GM18519 (cell line): ENCODE results near the gene HS6ST1.
A peak's percentile ranks its signal among the peaks of the same experiment; 100 is the strongest.

Experiments
- ATAC-seq: cut with Tn5 transposase; IDR thresholded peaks from one replicate; pipeline ENCODE4 v1.9.1; 2021; ENCODE audit warnings: mild to moderate bottlenecking, moderate library complexity; ENCODE audit not compliant: unreplicated experiment, low FRiP score

The HS6ST1 gene

GRCh38 chr2:128311755-128312341, 6.8 kb downstream of the HS6ST1 start:
- ATAC-seq, result no peak

GRCh38 chr2:128311216-128311754, 7.4 kb downstream of the HS6ST1 start:
- no peak for ATAC-seq

GRCh38 chr2:128310761-128311160, 7.9 kb downstream of the HS6ST1 start:
- ATAC-seq, result no peak

- no peak for ATAC-seq
Measured at GRCh38 chr2:128310094-128310716, 8.5 kb downstream of the HS6ST1 start.

GRCh38 chr2:128309280-128310093, 9.2 kb downstream of the HS6ST1 start:
- ATAC-seq, result no peak

GRCh38 chr2:128308889-128309279, 9.8 kb downstream of the HS6ST1 start:
- no peak for ATAC-seq

- ATAC-seq, result no peak
Measured at GRCh38 chr2:128308284-128308731, 10.4 kb downstream of the HS6ST1 start.

- ATAC-seq, result no peak
Measured at GRCh38 chr2:128307595-128307994, 11.1 kb downstream of the HS6ST1 start.

GRCh38 chr2:128306931-128307460, 11.7 kb downstream of the HS6ST1 start:
- no peak for ATAC-seq

- ATAC-seq, result no peak
Measured at GRCh38 chr2:128306081-128306930, 12.4 kb downstream of the HS6ST1 start.

GRCh38 chr2:128305555-128306080, 13.1 kb downstream of the HS6ST1 start:
- ATAC-seq, result peak; percentile 47

GRCh38 chr2:128304715-128305554, 13.7 kb downstream of the HS6ST1 start:
- no peak for ATAC-seq

- ATAC-seq, result no peak
Measured at GRCh38 chr2:128304330-128304714, 14.3 kb downstream of the HS6ST1 start.

GRCh38 chr2:128303911-128304310, 14.8 kb downstream of the HS6ST1 start:
- no peak for ATAC-seq

GRCh38 chr2:128303095-128303791, 15.4 kb downstream of the HS6ST1 start:
- no peak for ATAC-seq

GRCh38 chr2:128302744-128303067, 16.0 kb downstream of the HS6ST1 start:
- ATAC-seq, result no peak

GRCh38 chr2:128302011-128302743, 16.5 kb downstream of the HS6ST1 start:
- no peak for ATAC-seq

- ATAC-seq, result no peak
Measured at GRCh38 chr2:128301501-128301966, 17.1 kb downstream of the HS6ST1 start.
